KBM-7 (cell line): ENCODE results near the gene WNT3.
"Not testable (repeated sequence)": the region's sequence is repeated elsewhere in the genome, so short reads cannot be mapped to it uniquely, and the experiment has no call there.

Experiments
- DNase-seq: peaks from one replicate; pipeline ENCODE4 v3.0.0-alpha.2; 2015
- in situ Hi-C: fragments of 300-500 bp; cut with MboI; formaldehyde crosslinking; loops from 2 replicates; pipeline ENCODE4 v1.14.3; 2020; ENCODE audit warnings: low sequenced_read_pairs, low pct_unique_long_range_greater_than_20kb, mixed read lengths

Gene WNT3

GRCh38 chr17:46840596-46840995 is 22.1 kb upstream of the WNT3 start:
- DNase-seq, in situ Hi-C loops: not testable (repeated sequence)

DNA sequence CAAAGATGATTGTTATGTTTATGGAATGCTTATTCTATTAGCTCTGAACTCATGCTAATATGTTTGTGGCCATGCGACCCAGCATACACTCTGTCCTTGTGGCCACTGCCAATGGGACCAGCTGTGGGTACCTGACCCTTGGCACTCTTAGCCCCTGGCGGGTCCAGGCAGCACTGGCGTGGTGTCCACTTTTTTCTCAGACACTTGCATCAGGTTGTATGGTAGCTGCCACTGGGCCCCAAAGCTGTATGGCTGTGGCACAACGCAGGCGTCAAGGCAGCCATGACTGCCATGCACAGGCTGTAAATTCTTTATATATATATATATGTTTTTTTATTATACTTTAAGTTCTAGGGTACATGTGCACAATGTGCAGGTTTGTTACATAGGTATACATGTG is 20.7 kb upstream of the WNT3 start:
- in situ Hi-C loops = no loop called here
- no peak for DNase-seq

DNA sequence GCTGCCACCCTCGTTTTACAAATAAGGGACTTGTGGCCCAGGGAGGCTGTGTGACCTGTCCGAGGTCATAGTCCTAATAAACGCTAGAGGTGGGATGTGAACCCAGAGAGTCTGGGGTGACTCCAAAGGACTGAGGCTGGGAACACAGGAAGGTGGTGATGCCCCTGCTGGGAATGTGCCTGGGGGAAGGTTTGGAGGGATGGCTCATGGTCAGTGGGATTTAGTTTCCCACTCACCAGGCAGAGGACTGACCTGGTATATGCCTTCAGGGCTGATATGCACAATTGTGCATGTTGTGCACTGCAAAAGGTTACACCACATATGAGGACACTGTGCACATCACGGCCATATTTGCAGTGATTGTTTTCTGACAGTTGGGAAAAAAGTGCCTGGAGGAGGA is 19.0 kb upstream of the WNT3 start:
- no peak for DNase-seq
- in situ Hi-C loops = no loop called here

DNA sequence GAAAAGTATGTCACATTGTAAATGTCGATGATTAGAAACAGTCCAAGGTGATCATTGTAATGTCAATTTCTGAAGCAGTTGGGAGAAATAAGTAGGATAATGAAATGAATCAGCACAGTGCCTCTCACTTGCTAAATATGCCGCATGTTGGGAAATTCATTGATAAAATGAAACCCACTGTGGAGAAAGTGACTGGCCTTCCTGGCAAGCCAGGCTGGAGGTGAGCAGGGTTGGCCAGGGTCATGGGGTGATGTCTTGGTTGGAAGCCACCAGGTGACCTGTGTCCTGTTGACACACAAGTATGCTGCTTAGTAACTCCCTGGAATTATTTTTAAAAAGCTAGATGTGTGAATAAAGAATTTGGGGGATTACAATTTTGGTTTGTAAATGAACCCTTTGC is 18.0 kb upstream of the WNT3 start:
- DNase-seq = no peak

DNA sequence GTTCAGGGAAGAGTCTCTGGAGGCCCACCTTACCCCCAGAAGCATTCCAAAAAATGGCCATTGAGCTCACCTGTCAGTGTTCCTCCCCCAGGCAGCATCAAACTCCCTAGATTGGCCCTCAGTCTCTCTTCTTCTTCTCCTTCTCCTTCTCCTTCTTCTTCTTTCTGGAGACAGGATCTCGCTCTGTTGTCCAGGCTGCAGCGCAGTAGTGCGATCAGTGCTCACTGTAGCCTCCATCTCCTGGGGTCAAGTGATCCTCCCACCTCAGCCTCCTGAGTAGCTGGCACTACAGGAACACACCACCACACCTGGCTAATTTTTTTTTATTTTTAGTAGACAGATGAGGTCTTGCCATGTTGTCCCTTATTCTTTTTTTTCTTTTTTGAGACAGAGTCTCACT is 16.4 kb upstream of the WNT3 start:
- in situ Hi-C loops = no loop called here

More for the DNA sequence above, 18.0 kb upstream of the WNT3 start:
- in situ Hi-C loops = no loop called here

GRCh38 chr17:46833840-46834208 is 15.3 kb upstream of the WNT3 start:
- in situ Hi-C loops = no loop called here

More for the DNA sequence above, 16.4 kb upstream of the WNT3 start:
- no peak for DNase-seq

DNA sequence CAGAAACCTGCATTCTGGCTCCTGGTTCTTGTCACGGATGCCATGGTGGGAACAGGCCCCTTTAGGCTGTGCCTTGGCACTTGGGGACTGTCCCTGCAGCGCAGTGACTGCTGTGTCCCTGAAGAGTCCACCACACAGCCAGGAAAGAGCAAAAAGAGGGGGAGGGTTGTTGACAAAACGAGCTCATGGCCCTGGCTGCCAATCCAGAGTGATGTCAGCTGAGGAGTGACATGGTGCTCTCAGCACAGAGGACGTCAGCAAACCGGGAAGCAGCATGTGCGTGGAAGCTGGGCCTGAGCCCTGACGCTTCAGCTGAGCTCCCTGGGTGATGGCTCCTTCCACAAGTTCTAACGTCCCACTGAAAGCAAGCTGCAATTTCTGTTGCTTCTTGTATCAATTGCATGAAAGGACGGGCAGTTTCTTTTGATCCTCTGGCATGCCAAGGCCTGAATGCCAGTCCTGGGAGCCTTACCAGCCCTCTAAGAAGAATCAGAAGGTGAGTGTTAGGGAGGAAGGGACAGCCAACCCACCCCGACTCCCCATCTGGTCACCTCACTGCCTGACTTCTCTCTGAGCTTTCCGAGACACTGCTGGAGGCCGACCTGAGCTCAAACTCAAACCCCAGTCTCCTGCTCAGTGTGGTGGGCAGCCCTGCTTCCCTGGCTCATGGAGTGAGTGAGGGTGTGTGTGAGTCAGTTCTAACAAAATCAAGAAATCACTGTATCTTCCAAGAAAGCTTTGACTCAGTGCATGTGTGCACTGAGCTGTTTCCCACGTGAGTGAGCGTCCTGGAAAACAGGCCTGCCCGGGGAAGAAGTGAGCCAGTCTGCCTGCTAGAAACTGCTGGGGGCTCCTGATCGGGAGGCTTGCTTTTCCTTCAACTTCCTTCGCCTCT is 14.7 kb upstream of the WNT3 start:
- in situ Hi-C loops = no loop called here
- DNase-seq = no peak

More at GRCh38 chr17:46833840-46834208, 15.3 kb upstream of the WNT3 start:
- DNase-seq = no peak

GRCh38 chr17:46832331-46832821 is 13.9 kb upstream of the WNT3 start:
- no peak for DNase-seq
- in situ Hi-C loops = no loop called here

DNA sequence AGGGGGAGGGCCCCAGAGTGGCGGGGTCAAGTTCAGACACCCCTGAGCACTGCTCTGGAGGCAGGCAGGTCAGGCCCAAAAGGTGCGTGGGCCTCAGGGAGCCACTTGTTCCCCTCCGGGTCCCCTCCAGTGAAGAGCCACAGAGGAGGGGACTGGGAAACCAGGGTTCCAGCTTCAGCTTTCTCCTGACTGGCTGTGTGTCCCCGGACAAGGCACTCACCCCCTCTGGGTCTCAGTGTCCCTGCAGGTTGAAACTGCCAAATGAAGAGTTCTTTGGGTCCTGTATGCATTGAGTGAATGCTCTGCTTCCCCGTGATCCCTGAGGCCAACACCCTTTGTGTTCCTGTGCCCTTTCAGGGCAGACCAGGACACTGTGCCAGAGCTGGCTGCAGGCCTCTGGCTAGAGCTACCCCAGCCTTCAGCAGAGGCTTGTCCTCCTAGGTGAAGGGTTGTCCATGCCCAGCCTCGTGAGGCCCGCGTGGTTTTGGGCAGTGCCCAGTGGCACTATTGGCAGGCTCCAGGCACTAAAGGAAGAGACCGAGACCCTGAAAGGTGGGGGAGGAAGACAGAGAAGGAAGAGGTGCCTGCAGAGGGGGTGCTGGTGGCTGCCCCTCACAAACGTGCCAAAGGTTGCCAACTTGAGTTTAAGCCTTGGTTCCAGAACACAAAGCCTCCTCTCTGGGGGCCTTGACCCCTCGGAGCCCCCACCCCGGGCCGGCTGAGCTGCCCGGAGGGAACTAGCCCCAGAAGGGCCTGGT is 13.3 kb upstream of the WNT3 start:
- in situ Hi-C loops = no loop called here

DNA sequence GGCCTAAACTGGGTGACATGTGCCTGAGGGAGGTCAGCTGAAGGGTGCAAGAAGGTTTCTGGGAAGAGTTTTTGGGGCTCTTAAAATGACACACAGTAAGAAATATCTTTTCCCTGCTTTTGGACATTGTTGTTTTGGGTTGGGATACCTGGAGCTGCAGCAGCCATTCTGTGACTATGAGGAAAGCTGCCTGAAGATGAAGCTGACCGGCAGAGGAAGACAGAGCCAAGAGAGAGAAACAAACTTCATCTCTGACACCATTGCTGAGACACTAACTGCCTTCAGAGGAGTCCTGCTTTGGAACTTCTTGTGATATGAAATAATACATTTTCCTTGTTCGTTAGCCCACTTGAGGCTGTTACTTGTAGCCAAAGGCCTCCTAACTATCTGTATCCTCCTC is 8.8 kb upstream of the WNT3 start:
- in situ Hi-C loops = no loop called here
- no peak for DNase-seq

More for the DNA sequence above, 13.3 kb upstream of the WNT3 start:
- DNase-seq = no peak

DNA sequence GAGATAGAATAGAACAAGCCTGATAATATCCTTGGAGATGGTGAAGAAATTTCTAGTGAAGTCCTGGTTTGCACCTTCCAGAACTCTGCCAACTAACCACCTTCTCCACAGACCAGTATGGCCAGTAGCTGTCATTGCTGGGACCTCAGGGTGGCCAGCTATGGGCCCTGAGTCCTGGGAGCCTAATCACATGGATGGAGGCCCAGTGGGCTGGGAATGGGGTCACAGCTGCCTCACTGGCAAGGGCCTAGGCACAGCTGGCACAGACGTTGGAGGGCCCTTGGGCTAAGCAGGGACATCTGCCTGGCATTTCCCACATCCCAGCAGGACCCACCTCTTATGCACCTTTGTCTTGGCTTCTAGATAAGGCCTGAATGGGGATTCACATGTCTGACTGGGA is 7.6 kb upstream of the WNT3 start:
- DNase-seq = no peak
- in situ Hi-C loops = no loop called here

- in situ Hi-C loops = loop anchor here (25.0 kb wide), 1 partner anchor 836 kb away; the partner anchor contains the start of gene STH
- DNase-seq = no peak
Observed at GRCh38 chr17:46823657-46824056, 5.2 kb upstream of the WNT3 start.

GRCh38 chr17:46822388-46822921 is 4.0 kb upstream of the WNT3 start:
- in situ Hi-C loops = loop anchor here (25.0 kb wide), 1 partner anchor 835 kb away; the partner anchor contains the start of gene STH
- DNase-seq = peak; percentile 43

DNA sequence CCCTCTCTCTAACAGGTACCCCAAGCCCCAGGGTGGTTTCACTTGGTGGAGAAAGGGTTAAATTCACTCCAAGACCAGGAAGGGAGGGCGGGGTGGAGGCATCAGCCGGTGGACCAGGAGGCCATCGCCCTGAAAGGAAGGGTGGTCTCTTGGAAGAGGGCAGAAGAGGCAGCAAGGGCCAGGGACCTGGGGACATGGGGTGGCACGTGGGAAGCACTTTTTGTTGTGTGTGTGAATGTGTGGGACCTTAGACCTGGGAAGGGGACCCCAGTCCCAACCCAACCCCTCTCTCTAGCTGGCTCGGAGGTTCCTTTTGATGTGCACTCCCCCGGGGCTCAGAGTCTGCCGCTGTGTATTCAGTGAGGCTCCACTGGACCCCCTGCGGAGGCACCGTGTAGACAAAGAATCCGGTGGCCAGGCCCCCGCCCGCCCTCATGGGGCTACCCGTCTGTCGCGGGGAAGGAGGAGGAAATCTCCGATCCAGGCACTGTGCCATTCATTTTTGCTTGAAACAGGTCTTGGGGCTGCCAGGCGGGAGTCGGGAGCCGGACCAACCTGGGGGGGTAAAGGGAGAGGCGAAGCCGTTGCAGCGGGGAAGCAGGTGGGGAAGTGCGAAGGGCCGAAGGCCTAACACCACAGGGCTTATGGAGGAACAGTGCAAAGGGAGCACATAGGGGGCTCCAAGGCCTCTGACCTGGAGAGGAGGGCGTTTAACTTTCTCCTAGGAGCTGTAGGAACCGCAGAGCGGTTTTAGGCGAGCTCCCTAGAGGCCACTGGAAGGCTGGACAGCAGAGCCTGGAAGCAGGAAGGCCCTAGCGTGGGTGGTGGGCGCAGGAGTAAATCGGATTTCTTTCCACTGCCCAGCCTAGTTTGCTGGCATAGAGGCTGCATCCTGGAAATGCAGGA is 3.2 kb upstream of the WNT3 start:
- DNase-seq = no peak
- in situ Hi-C loops = loop anchor here (25.0 kb wide), 1 partner anchor 834 kb away; the partner anchor contains the start of gene STH

DNA sequence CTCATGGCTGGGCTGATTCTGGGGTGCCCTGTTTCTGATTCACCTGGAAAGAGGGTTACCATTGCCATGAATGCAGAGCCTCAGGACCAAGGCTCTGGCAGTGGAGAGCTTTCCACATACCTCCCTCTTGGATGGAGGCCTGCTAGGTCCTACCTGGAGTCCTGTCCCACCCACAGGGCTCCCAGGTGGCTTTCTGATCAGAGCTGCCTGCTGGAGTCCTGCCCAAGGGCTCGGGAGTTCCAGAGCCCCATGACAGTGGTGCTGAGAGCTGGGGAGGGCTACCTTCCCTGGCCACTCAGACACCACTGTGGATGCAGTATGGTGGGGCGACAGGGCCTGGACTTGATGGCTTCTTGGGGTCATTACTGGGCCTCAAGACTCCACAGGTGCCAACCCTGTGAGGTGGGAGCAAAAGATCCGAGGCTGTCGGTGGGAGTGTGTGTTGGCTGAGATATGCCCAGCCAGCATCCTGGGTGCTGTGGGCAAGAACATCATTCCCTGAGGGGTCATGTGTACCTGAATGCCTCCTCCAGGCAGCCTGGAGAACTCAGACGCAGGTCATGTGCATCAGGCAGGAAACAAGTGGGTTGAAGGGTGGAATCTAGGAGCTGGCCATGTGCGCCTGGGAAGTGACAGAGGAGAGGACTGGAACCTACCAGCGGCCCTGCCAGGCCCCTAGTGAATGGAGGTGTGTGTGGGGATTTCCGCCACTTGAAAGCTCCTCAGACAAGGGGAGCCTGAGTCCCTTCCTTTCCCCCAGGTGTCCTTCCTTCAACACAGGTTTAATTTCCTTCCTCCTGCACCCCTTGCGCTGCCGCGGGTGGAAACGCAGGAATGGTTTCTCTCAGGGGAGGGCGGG is 2.3 kb upstream of the WNT3 start:
- DNase-seq = no peak
- in situ Hi-C loops = loop anchor here (25.0 kb wide), 1 partner anchor 834 kb away; the partner anchor contains the start of gene STH

DNA sequence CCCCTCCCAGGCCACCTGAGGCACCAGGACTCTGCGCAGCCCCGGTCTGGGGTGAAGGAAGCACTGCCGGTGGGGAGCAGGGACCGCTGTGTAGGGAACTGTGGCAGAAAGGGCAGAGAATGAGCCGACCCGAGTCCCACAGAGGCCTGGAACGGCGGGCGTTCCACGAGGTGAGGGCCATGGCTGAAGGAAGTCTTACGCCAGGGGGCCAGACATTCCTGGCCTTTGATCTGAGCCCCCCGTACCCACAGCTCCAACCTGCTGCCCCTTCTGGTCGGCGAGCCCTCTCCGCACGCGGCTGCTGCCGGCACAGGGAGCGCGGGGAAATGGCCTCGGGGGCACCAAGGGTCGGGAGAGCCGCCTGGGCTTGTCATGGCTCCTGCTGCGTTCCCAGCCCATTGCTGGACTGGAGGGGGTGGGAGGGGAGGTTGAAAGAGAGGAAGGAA is 1.4 kb upstream of the WNT3 start:
- DNase-seq = no peak

More for the DNA sequence above, 1.4 kb upstream of the WNT3 start:
- in situ Hi-C loops = loop anchor here (25.0 kb wide), 1 partner anchor 833 kb away; the partner anchor contains the start of gene STH
